GM10847 (cell line): ENCODE data around the gene KNDC1.

Experiments
- POLR2A ChIP-seq: IDR thresholded peaks from 2 replicates; pipeline ENCODE4 v1.6.1; 2011; ENCODE audit not compliant: insufficient read length; ENCODE audit errors: extremely low read depth

Gene KNDC1

GRCh38 chr10:133162910-133163856, 3.2 kb downstream of the KNDC1 start:
- TF ChIP-seq POLR2A = no peak

DNA sequence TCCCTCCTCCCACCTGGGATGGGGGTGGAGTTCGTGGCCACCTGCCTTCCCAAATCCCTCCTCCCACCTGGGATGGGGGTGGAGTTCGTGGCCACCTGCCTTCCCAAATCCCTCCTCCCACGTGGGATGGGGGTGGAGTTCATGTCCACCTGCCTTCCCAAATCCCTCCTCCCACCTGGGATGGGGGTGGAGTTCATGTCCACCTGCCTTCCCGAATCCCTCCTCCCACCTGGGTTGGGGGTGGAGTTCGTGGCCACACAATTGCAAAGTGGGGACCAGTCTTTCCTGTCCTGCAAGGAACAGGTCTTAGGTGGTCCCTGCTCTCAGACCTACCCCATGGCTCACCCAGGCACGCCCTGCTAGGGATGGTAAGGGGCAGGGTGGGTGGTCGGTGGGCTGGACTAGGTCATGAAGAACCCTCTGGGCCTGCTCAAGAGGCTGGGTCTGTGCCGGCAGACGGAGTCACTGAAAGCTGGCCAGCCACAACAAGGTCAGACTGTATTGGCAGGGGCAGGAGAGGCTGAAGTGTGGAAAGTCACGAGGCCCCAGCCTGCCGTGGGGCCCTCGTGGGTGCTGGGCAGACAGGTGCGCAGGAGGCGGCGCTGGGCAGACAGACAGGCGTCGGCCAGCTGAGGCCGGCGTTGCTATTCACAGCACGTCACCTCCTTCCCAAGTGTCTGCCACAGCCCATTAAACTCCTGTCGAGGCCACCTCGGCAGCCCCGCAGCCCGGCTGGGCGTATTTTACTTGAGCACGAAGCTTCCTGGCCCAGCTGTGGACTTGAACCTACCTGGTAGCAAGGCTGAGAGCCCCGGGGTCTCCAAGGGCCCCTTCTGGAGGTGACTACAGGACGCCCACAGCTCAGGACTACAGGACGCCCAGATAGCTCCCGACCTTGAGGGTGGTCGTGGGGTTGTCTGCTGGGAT, 4.1 kb downstream of the KNDC1 start:
- no peak for TF ChIP-seq POLR2A

- no peak for TF ChIP-seq POLR2A
Observed at GRCh38 chr10:133164816-133165555, 5.0 kb downstream of the KNDC1 start.

DNA sequence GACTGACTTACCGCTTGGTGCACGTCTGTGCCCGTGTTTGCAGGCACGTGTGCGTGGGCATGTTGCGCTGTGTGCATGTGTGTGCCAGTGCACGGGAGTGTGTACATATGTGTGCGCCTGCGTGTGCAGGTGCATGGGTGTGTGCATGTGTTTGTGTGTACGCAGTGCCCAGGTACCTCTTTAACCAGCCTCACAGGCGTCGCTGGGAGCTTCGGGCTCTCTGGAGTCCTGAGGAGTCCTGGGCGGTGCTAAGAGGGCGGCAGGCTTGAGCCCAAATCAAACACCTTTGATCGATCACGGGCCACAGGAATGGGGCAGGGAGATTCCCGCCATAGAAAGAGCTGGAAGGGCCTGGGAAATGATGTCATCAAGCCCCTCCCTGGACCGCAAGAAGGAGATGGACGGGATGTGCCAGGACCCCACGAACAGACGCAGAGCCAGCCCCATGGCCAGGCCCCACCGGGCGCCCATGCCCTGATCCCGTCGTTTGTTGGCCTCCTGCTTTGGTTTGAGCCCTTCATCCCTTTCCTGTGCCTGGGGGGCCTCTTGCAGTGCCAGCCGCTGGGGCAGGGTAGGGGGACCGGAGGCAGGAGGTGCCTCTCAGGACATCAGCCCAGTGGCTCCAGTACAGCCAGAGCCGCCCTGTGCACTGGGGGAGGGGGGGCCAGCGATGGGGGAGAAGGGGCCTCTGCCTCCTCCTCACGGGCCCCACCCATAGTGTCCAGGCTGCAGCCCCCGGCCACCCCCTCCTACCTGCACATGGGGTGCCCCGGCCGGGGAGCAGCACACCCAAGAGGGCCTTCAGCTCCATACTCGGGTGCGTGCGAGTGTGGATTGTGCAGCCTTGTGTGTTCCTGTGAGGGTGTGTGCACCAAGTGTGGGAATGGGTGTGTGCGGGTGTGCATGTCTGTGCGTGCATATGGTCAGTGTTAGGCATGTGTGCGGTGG, 5.8 kb downstream of the KNDC1 start:
- TF ChIP-seq POLR2A = no peak

- TF ChIP-seq POLR2A = no peak
Observed at GRCh38 chr10:133166504-133166827, 6.4 kb downstream of the KNDC1 start.

GRCh38 chr10:133166828-133167692, 7.0 kb downstream of the KNDC1 start:
- TF ChIP-seq POLR2A = no peak

- TF ChIP-seq POLR2A = no peak
Observed at GRCh38 chr10:133167693-133168616, 7.9 kb downstream of the KNDC1 start.

DNA sequence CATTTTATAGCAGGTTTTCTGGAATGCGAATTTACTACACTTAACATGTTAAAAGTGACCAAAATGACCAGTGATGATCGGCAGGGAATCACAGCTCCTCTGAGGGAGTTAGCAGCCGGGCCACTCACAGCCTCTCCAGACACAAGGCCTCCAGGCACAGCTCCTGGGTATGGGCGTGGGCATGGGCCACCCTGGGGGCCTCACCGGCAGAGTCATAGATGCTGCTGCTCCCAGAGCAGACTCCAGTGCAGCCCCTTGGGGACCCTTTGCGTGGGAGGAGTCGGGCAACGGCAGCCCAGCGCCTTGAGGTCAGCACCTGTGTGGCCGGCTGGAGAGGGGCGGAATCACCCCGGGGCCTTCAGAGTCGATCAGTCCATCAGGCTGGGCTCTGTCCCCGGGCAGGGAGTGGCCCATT, 8.6 kb downstream of the KNDC1 start:
- no peak for TF ChIP-seq POLR2A

DNA sequence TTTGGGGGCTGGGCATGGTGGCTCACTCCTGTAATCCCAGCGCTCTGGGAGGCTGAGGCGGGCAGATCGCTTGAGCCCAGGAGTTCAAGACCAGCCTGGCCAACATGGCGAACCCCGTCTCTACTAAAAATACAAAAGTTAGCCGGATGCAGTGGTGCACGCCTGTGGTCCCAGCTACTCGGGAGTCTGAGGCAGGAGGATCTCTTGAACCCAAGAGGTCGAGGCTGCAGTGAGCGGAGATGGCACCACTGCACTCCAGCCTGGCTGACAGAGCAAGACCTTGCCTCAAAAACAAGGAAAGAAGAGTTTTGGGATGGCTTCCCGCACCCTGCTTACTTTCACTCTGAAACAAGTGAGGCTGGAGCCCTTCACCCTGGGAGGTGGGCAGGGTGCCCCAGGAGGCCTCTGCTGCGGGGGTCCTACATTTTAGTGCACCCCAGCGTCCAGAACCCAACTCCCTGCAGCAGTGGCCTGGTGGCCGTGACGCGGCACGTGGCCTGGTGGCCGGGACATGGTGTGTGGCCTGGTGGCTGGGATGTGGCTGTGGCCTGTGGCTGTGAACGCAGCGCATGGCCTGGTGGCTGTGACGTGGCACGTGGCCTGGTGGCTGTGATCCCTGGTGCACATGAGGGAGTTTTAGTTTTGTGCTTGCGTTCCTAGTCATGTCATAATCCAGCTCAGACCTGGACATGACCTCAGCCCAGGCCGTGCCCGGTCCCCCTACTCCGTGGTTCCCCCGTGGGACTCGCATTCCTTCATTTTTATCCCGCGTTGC, 9.3 kb downstream of the KNDC1 start:
- no peak for TF ChIP-seq POLR2A

DNA sequence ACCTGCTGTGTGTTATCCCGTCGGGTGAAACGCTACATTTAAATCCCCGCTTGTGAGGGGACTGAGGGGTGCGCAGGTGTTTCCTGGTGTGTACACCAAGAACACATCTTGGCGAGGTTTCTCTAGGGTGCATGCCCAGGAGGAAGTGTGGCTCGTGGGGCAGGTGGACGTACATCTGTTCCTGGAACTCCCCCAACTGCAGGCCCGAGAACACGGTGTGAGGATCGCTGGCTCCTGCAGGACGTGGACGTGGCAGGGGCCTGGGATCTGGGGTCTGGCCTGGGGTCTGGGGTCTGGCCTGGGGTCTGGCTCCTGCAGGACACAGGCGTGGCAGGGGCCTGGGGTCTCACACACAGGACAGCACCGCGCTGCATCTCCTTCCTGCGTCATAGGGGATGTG, 10.1 kb downstream of the KNDC1 start:
- no peak for TF ChIP-seq POLR2A

DNA sequence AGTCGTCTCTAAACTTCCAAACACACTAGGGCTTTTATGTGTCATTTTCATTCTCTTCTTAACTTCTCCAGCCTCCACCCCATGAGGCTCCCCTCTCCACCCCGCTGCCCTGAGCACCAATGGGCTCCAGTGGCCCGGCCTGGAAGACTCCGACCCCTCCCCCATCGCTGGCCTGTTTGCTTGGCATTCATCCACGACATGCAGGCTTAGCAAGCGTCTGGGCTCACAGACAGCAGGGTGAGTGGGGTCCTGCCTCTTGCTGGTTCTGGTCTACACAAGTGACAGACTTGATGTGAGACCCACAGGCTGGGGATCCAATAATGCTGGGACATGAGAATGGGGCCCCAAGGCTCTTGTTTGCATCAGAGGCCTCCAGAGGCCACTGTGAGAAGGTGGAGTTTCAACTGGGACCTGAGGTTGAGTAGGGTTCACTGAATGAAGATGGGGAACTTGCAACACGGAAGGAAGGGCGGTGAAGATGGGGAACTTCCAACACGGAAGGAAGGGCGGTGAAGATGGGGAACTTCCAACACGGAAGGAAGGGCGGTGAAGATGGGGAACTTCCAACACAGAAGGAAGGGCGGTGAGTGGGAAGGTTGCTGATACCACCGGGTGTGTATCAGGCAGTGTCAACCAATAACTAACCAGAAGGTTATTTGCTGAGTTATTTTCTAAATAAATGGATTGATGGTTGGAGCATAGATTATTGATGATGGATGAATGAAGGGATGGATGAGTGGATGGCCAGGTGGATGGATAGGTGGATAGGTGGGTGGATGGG, 14.0 kb downstream of the KNDC1 start:
- TF ChIP-seq POLR2A = no peak
